Lower leg skin (tissue), 4 donors: ENCODE results near the gene TMEM95. TPM values are rescaled to one million over a fixed set of nuclear protein-coding genes. Genes with fewer than 3 reads are reported as not detected.

Experiments used
- DNase-seq, 2 donors: peaks; one replicate each; pipeline ENCODE4 v3.0.0-alpha.2; 2019; ENCODE audit warnings: low spot score in 2 of 2
- H3K4me3 ChIP-seq: fragments of 200-600 bp; sonication (generic); 2 replicates; pipeline ENCODE4 v1.5.1; 2017; ENCODE audit warnings: mild to moderate bottlenecking, low read depth; ENCODE audit not compliant: poor library complexity, severe bottlenecking
- POLR2A ChIP-seq, 2 donors: fragments of 450-650 bp; IDR thresholded peaks; one replicate each; pipeline ENCODE4 v1.6.1; 2016 to 2017; ENCODE audit warnings: antibody characterized with exemption in 2 of 2, mild to moderate bottlenecking in 1 of 2, moderate library complexity in 1 of 2
- WGBS, 2 donors: methylation state at CpG; one replicate each; pipeline ENCODE4 v1.1.5; 2018; 5-methylcytosine and 5-hydroxymethylcytosine counted together
- intact Hi-C: fragments of 100-400 bp; cut with DNase I; formaldehyde crosslinking; loops from one replicate; pipeline ENCODE4 v1.15.0; 2023; ENCODE audit warnings: low total_unique reads
- total RNA-seq, 4 donors: library from RNA; depleted of rRNA; stranded (reverse); fragments of >200 nt; gene quantifications; one replicate each; pipeline ENCODE4 v1.1.0, GENCODE V29; 2016
- TF ChIP-seq, protein P1 (sequence below), 3 donors: fragments of 450-650 bp; IDR thresholded peaks; one replicate each; pipeline ENCODE4 v1.5.1; 2016; ENCODE audit warnings: antibody characterized with exemption in 3 of 3, mild to moderate bottlenecking in 3 of 3, moderate library complexity in 2 of 3

TMEM95 gene
- total RNA-seq, 4 donors from 2014 or later = not detected

- TF ChIP-seq POLR2A (IDR thresholded peaks at IDR 0.05) = no peak
- TF ChIP-seq, protein P1, sequence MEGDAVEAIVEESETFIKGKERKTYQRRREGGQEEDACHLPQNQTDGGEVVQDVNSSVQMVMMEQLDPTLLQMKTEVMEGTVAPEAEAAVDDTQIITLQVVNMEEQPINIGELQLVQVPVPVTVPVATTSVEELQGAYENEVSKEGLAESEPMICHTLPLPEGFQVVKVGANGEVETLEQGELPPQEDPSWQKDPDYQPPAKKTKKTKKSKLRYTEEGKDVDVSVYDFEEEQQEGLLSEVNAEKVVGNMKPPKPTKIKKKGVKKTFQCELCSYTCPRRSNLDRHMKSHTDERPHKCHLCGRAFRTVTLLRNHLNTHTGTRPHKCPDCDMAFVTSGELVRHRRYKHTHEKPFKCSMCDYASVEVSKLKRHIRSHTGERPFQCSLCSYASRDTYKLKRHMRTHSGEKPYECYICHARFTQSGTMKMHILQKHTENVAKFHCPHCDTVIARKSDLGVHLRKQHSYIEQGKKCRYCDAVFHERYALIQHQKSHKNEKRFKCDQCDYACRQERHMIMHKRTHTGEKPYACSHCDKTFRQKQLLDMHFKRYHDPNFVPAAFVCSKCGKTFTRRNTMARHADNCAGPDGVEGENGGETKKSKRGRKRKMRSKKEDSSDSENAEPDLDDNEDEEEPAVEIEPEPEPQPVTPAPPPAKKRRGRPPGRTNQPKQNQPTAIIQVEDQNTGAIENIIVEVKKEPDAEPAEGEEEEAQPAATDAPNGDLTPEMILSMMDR (IDR thresholded peaks at IDR 0.05) = no peak
- H3K4me3 ChIP-seq = no peak overlapping the region
- intact Hi-C loops = loop anchor here (2.0 kb wide), 1 partner anchor 75 kb away; no protein-coding TSS in a partner anchor
- 64 to 73% methylated on average over 1 of the region's 1 CpG for WGBS, 2 donors
- no peak for DNase-seq
Measured at GRCh38 chr17:7328009-7328408, 26.9 kb upstream of the TMEM95 start.

DNA sequence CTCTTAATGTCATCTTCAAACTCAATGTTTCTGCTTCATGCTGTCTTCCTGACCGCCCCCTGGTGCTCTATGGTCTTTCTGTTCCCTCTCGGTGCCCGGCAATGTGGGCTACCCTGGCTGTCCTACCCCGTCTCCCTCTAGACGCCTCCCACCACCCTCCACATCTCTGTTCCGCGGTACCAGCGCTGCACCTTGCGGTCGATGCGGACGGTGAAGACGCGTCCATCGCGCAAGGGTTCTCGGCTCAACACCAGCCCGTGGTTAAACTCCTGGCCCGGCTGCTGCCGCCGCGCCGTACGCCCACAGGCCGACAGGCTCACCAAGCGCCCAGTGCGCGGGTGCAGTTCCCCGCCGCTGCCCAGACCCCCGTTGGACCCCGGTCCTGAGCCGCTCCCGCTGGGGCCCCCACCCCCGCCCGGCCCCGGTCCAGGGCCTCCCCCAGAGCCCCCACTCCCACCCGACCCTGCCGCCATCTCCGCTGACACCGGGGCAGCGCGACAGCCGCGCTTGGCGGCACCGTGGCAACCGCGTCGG is 26.0 kb upstream of the TMEM95 start, which contains the start of gene NEURL4:
NEURL4 (minus strand) TSS at position 496 of the 534 bp plus-strand sequence; CDS start at position 473, 23 bp downstream.
- no peak for TF ChIP-seq POLR2A (IDR thresholded peaks at IDR 0.05)
- TF ChIP-seq, protein P1 (IDR thresholded peaks at IDR 0.05) = no peak
- intact Hi-C loops = loop anchor here (2.0 kb wide), 1 partner anchor 74 kb away; no protein-coding TSS in a partner anchor
- WGBS, 2 donors = 0 to 1% methylated on average over 17 to 38 of the region's 50 CpGs
- DNase-seq = no peak
- peak within 1 kb of the TSS; percentile 66 for H3K4me3 ChIP-seq

DNA sequence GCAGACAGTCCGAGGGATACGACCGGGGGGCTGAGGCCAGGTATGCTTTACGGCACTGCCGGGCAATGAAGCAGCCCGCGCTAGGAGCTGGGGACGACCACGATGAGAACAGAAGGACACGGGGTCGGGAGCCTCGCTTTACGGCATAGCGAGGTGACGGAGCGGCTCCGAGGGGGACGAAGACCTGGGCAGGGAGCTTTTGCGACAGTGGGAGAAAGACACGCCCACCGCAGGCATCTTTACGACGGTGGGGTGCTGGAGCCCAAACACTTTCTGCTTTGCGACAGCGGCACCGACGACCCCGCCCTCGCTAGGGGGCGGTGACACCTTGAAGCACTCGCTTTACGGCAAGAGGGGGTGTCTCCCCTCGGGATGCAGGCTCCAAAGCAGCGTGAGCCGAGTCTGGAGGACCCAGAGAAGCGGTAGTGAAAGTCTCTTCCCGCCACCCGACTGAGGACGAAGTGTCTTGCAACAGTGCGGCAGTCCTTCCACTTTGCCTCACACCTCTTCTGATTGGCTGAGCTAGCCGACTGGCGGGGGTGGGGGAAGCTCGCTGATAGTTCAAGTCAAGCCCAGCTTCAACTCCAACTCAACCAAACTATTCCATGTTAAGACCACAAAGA is 25.5 kb upstream of the TMEM95 start:
- TF ChIP-seq POLR2A (IDR thresholded peaks at IDR 0.05) = peak in 1 of 2 donors; percentile 61
- TF ChIP-seq, protein P1 (IDR thresholded peaks at IDR 0.05) = no peak
- intact Hi-C loops = loop anchor here (2.0 kb wide), 1 partner anchor 73 kb away; no protein-coding TSS in a partner anchor
- 0 to 2% methylated on average over 10 to 19 of the region's 43 CpGs for WGBS, 2 donors
- peak overlapping the region; percentile 66 for H3K4me3 ChIP-seq
- peak; percentile 98 to 100 for DNase-seq

- no peak for TF ChIP-seq POLR2A (IDR thresholded peaks at IDR 0.05)
- TF ChIP-seq, protein P1 (IDR thresholded peaks at IDR 0.05) = no peak
- WGBS, 2 donors = 0 to 1% methylated on average over 23 to 34 of the region's 34 CpGs
- peak overlapping the region; percentile 43 for H3K4me3 ChIP-seq
- DNase-seq = peak; percentile 71 to 94
- intact Hi-C loops = loop anchor here (2.0 kb wide), 1 partner anchor 73 kb away; no protein-coding TSS in a partner anchor
Measured at GRCh38 chr17:7329997-7330637, 24.8 kb upstream of the TMEM95 start.

DNA sequence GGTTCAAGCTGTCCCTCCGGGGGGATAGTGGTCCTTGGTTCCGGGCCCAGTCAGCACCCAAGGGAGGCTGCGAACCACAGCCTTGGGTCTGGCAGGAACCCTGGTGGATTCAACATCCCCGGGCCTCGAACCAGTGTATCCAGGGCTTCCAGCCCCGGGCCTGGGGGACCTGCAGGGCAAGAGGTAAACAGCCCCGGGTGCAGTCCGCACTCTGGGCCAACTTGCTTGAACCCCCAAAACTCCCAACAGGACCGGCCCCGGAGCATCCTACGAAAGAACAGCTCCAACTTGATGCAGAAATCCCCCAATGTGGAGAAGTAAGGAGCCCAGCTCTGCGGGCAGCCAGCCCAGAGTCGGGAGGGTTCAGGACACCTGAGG is 24.3 kb upstream of the TMEM95 start:
- intact Hi-C loops = no loop called here
- no peak overlapping the region for H3K4me3 ChIP-seq
- 52 to 60% methylated on average over 8 to 11 of the region's 13 CpGs for WGBS, 2 donors
- DNase-seq = no peak
- TF ChIP-seq, protein P1 (IDR thresholded peaks at IDR 0.05) = no peak
- no peak for TF ChIP-seq POLR2A (IDR thresholded peaks at IDR 0.05)
